Measurements from ENCODE around the gene TMIGD2. TPM values are rescaled to one million over a fixed set of nuclear protein-coding genes. Genes with fewer than 3 reads are reported as not detected.

TMIGD2 gene
- total RNA-seq, 1 experiment from 2014 or later, result 0.94 TPM

- peak overlapping the region; percentile 76 for H3K4me3 Mint-ChIP-seq
- 0 out of 2 replicates have a peak, but pooled peaks cover 3% of the 10 kb centered on the region for H3K36me3 Mint-ChIP-seq
- CTCF ChIA-PET, result interaction anchor here (0.9 to 1.4 kb wide), 8 partner anchors 16 to 340 kb away, joined by 3 to 35 read pairs (median 3); partner anchors contain the start of genes FSD1, MPND and SH3GL1
- POLR2A ChIA-PET, result interaction anchor here (1.2 to 1.3 kb wide), 2 partner anchors 11 to 15 kb away, joined by 4 to 17 read pairs; partner anchors contain the start of genes MPND and STAP2
- no peak for TF ChIP-seq FOXJ3 (CRISPR knock-in tag; IDR thresholded peaks at IDR 0.05; ENCODE audit: borderline replicate concordance)
- 0 out of 2 replicates have a peak, but pooled peaks have one; percentile 16 for TF ChIP-seq PRDM15 (CRISPR knock-in tag; IDR thresholded peaks at IDR 0.05)
- peak; percentile 48; the same call in 1 of the 2 replicates for TF ChIP-seq USF1 (CRISPR knock-in tag; IDR thresholded peaks at IDR 0.05)
- TF ChIP-seq MAX (CRISPR knock-in tag; IDR thresholded peaks at IDR 0.05), result peak; percentile 87
- TF ChIP-seq FOXK1 (CRISPR knock-in tag; IDR thresholded peaks at IDR 0.05), result peak; percentile 51; the same call in 1 of the 2 replicates
- TF ChIP-seq USF2 (CRISPR knock-in tag; IDR thresholded peaks at IDR 0.05), result peak; percentile 59
- peaks cover 12% of the 10 kb centered on the region for H3K4me1 Mint-ChIP-seq
- H3K27ac Mint-ChIP-seq, result peak overlapping the region; percentile 96
- DNase-seq (ENCODE audit: low spot score) (peak; percentile 99), ATAC-seq (peak; percentile 61)
- H3K9me3 Mint-ChIP-seq, result no peaks in the 10 kb centered on the region
- peaks cover 3% of the 10 kb centered on the region for H3K27me3 Mint-ChIP-seq (ENCODE audit: low read depth)
Measured at GRCh38 chr19:4327252-4327876, 25.2 kb upstream of the TMIGD2 start.

GRCh38 chr19:4326837-4327251, 24.7 kb upstream of the TMIGD2 start:
- Mint-ChIP-seq H3K9me3 (no peaks in the 10 kb centered on the region), H3K4me1 (peaks cover 12% of the 10 kb centered on the region), H3K27me3 (ENCODE audit: low read depth) (peaks cover 3% of the 10 kb centered on the region), H3K27ac (peak overlapping the region; percentile 94), H3K36me3 (0 out of 2 replicates have a peak, but pooled peaks cover 3% of the 10 kb centered on the region), H3K4me3 (peak overlapping the region; percentile 76)
- peak; percentile 85 for DNase-seq (ENCODE audit: low spot score)
- POLR2A ChIA-PET, result no interaction called here
- TF ChIP-seq GTF2I (CRISPR knock-in tag; conservative IDR thresholded peaks at IDR 0.05), result 0 out of 2 replicates have a peak, but pooled peaks have one; percentile 20
- TF ChIP-seq EMX1 (CRISPR knock-in tag; IDR thresholded peaks at IDR 0.05), result peak; percentile 22; the same call in 1 of the 2 replicates
- TF ChIP-seq ETV6 (CRISPR knock-in tag; IDR thresholded peaks at IDR 0.05), result peak; percentile 59; the same call in 1 of the 2 replicates
- TF ChIP-seq HMGXB4 (CRISPR knock-in tag; IDR thresholded peaks at IDR 0.05), result no peak
- ATAC-seq, result peak; percentile 1; the same call in 1 of the 2 replicates
- CTCF ChIA-PET, result interaction anchor here (1.4 kb wide), 1 partner anchor 60 kb away, joined by 8 read pairs; no protein-coding TSS in a partner anchor

GRCh38 chr19:4326215-4326836, 24.1 kb upstream of the TMIGD2 start:
- TF ChIP-seq USF2 (CRISPR knock-in tag; IDR thresholded peaks at IDR 0.05), result no peak
- TF ChIP-seq PRDM15 (CRISPR knock-in tag; IDR thresholded peaks at IDR 0.05), result peak; percentile 36; the same call in 1 of the 2 replicates
- Mint-ChIP-seq H3K36me3 (0 out of 2 replicates have a peak, but pooled peaks cover 7% of the 10 kb centered on the region), H3K4me3 (peak overlapping the region; percentile 76), H3K9me3 (no peaks in the 10 kb centered on the region; the same call in 1 of the 2 replicates), H3K4me1 (peaks cover 12% of the 10 kb centered on the region), H3K27me3 (ENCODE audit: low read depth) (peaks cover 3% of the 10 kb centered on the region), H3K27ac (peak overlapping the region; percentile 74)
- ChIA-PET POLR2A (no interaction called here), CTCF (interaction anchor here (1.4 kb wide), 1 partner anchor 60 kb away, joined by 8 read pairs; no protein-coding TSS in a partner anchor)
- DNase-seq (ENCODE audit: low spot score) (no peak), ATAC-seq (no peak)
